ENCODE measurements around the gene RINT1. TPM values are rescaled to one million over a fixed set of nuclear protein-coding genes. Genes with fewer than 3 reads are reported as not detected.

Gene RINT1
- total and polyA plus RNA-seq, 2 of the 13 experiments (the other 11 are each of a cell fraction or from before 2014, with no cell fraction given), result 14.7 to 19.3 TPM

GRCh38 chr7:105591522-105591921, 59.5 kb downstream of the RINT1 start (continued):
- no peak for TF ChIP-seq YY1 (IDR thresholded peaks at IDR 0.05; ENCODE audit: insufficient read depth, insufficient replicate concordance, low read depth, low read length)

GRCh38 chr7:105594034-105594433, 62.0 kb downstream of the RINT1 start:
- DNase-seq (ENCODE audit: low spot score), result no peak
- intact Hi-C loops (cut with micrococcal nuclease; ENCODE audit: unreplicated experiment), result no loop called here
- H2AFZ ChIP-seq (ENCODE audit: low read length), result no peak overlapping the region

More at GRCh38 chr7:105594034-105594433, 62.0 kb downstream of the RINT1 start:
- no peak overlapping the region for H3K9ac ChIP-seq (ENCODE audit: insufficient read depth, low read depth, low read length)
- no TSS peak for BruUV-seq (replicated peaks)
- H3K27me3 ChIP-seq (ENCODE audit: control insufficient read depth in 1 of 2, insufficient read depth in 2 of 2, low read length in 2 of 2), result peaks cover 0 to 3% of the 10 kb centered on the region in 2 experiments; a peak in 1 of 5 replicates
- peaks cover 7% of the 10 kb centered on the region for H3K4me1 ChIP-seq (ENCODE audit: insufficient read depth, low read length)
- WGBS (ENCODE audit: low lambda C conversion rate), result 29% methylated on average over 3 of the region's 3 CpGs
- ChIA-PET POLR2A (no interaction called here), CTCF (ENCODE audit: low intra/inter-chr PET ratio, low total read pairs) (no interaction called here)
- no peak overlapping the region for H3K27ac ChIP-seq (ENCODE audit: extremely low read length, insufficient read depth, low read length)
- H3K4me3 ChIP-seq (replicated peaks in 1 of 3; ENCODE audit: insufficient read depth in 1 of 3, low read depth in 2 of 3, low read length in 3 of 3), result no peak overlapping the region
- TF ChIP-seq EED (CRISPR knock-in tag; IDR thresholded peaks at IDR 0.05), result no peak
- no peak for TF ChIP-seq ZFAT (CRISPR knock-in tag; conservative IDR thresholded peaks at IDR 0.05)
- TF ChIP-seq MBNL3 (CRISPR knock-in tag; conservative IDR thresholded peaks at IDR 0.05), result no peak
- TF ChIP-seq AKNA (CRISPR knock-in tag; IDR thresholded peaks at IDR 0.05; ENCODE audit: borderline replicate concordance), result no peak
- no peak for TF ChIP-seq CREB1 (IDR thresholded peaks at IDR 0.05)
- TF ChIP-seq CREB1 (CRISPR knock-in tag; IDR thresholded peaks at IDR 0.05), result no peak
- no peak for TF ChIP-seq SAFB2 (CRISPR knock-in tag; IDR thresholded peaks at IDR 0.05; ENCODE audit: borderline replicate concordance, low read depth)
- no peak for TF ChIP-seq ZSCAN30 (CRISPR knock-in tag; IDR thresholded peaks at IDR 0.05)
- no peaks in the 10 kb centered on the region for H4K20me1 ChIP-seq (ENCODE audit: insufficient read depth, low read length)
- FAIRE-seq, result no peak
- in situ Hi-C loops (cut with HindIII; ENCODE audit: extremely low pct_ligation_motif_present, low pct_unique_long_range_greater_than_20kb), result no loop called here
- no peaks in the 10 kb centered on the region for H3K79me2 ChIP-seq (ENCODE audit: insufficient read depth, low read length)
- H3K4me2 ChIP-seq (ENCODE audit: low read depth, low read length), result no peak overlapping the region
- H3K36me3 ChIP-seq (replicated peaks in 1 of 2; ENCODE audit: control insufficient read depth in 1 of 2, insufficient read depth in 2 of 2, low read length in 2 of 2), result no peaks in the 10 kb centered on the region
- H3K9me3 ChIP-seq (ENCODE audit: low read length), result no peaks in the 10 kb centered on the region
- peak; percentile 39; the same call in 2 of the 3 replicates for ATAC-seq
